Measurements from ENCODE around the gene PRSS36. TPM values are rescaled to one million over a fixed set of nuclear protein-coding genes. Genes with fewer than 3 reads are reported as not detected.
A peak's percentile ranks its signal among the peaks of the same experiment; 100 is the strongest.
"Not testable (repeated sequence)": the region's sequence is repeated elsewhere in the genome, so short reads cannot be mapped to it uniquely, and the experiment has no call there.

Gene PRSS36
- total RNA-seq, 1 donor from 2014 or later, result 0.52 TPM

GRCh38 chr16:31143011-31143693 lies 6.7 kb downstream of the PRSS36 start:
- Histone ChIP-seq H3K9ac (ENCODE audit: low read depth in 1 of 3, low read length in 3 of 3) (peak overlapping the region; percentile 59 to 88 (median 74)), H3K27ac (ENCODE audit: low read depth, low read length) (peak overlapping the region; percentile 70), H3K4me3 (ENCODE audit: low read length in 3 of 3) (peak overlapping the region; percentile 43 to 76 (median 72))

GRCh38 chr16:31142109-31143010 lies 7.5 kb downstream of the PRSS36 start:
- Histone ChIP-seq H3K4me3 (ENCODE audit: low read length in 3 of 3) (peak overlapping the region; percentile 71 to 76 (median 72)), H3K27me3 (ENCODE audit: control insufficient read depth in 3 of 3, insufficient read depth in 3 of 3, low read length in 3 of 3) (peaks cover under 1 to 3% (median 2%) of the 10 kb centered on the region in 3 donors), H3K4me1 (ENCODE audit: control insufficient read depth in 3 of 3, insufficient read depth in 3 of 3, low read length in 3 of 3) (peaks cover 24 to 30% (median 26%) of the 10 kb centered on the region in 3 donors), H3K9ac (ENCODE audit: low read depth in 1 of 3, low read length in 3 of 3) (peak overlapping the region; percentile 59 to 88 (median 74)), H3K9me3 (ENCODE audit: control insufficient read depth in 3 of 3, low read length in 3 of 3) (no peaks in the 10 kb centered on the region), H3K36me3 (ENCODE audit: control insufficient read depth in 3 of 3, insufficient read depth in 3 of 3, low read length in 3 of 3) (no peaks in the 10 kb centered on the region), H3K27ac (ENCODE audit: low read depth, low read length) (peak overlapping the region; percentile 70)

More at GRCh38 chr16:31143011-31143693, 6.7 kb downstream of the PRSS36 start:
- Histone ChIP-seq H3K4me1 (ENCODE audit: control insufficient read depth in 3 of 3, insufficient read depth in 3 of 3, low read length in 3 of 3) (peaks cover 24 to 28% (median 25%) of the 10 kb centered on the region in 3 donors), H3K9me3 (ENCODE audit: control insufficient read depth in 3 of 3, low read length in 3 of 3) (no peaks in the 10 kb centered on the region), H3K27me3 (ENCODE audit: control insufficient read depth in 3 of 3, insufficient read depth in 3 of 3, low read length in 3 of 3) (peaks cover 6 to 8% (median 7%) of the 10 kb centered on the region in 3 donors), H3K36me3 (ENCODE audit: control insufficient read depth in 3 of 3, insufficient read depth in 3 of 3, low read length in 3 of 3) (no peaks in the 10 kb centered on the region)

GRCh38 chr16:31141489-31142108 lies 8.3 kb downstream of the PRSS36 start:
- H3K36me3 ChIP-seq (ENCODE audit: control insufficient read depth in 3 of 3, insufficient read depth in 3 of 3, low read length in 3 of 3), result no peaks in the 10 kb centered on the region
- no peaks in the 10 kb centered on the region for H3K9me3 ChIP-seq (ENCODE audit: control insufficient read depth in 3 of 3, low read length in 3 of 3)
- H3K4me1 ChIP-seq (ENCODE audit: control insufficient read depth in 3 of 3, insufficient read depth in 3 of 3, low read length in 3 of 3), result peaks cover 24 to 30% (median 26%) of the 10 kb centered on the region in 3 donors
- H3K4me3 ChIP-seq (ENCODE audit: low read length in 3 of 3), result peak overlapping the region; percentile 51 to 71 (median 58)
- H3K27ac ChIP-seq (ENCODE audit: low read depth, low read length), result peak overlapping the region; percentile 70
- H3K9ac ChIP-seq (ENCODE audit: low read depth in 1 of 3, low read length in 3 of 3), result peak overlapping the region; percentile 48 to 88 (median 55)
- peaks cover 0 to 3% (median 2%) of the 10 kb centered on the region in 3 donors for H3K27me3 ChIP-seq (ENCODE audit: control insufficient read depth in 3 of 3, insufficient read depth in 3 of 3, low read length in 3 of 3)

GRCh38 chr16:31141071-31141469 lies 8.8 kb downstream of the PRSS36 start:
- not testable (repeated sequence) for H3K9me3 ChIP-seq (ENCODE audit: control insufficient read depth in 3 of 3, low read length in 3 of 3); H3K27me3 ChIP-seq (ENCODE audit: control insufficient read depth in 3 of 3, insufficient read depth in 3 of 3, low read length in 3 of 3); H3K36me3 ChIP-seq (ENCODE audit: control insufficient read depth in 3 of 3, insufficient read depth in 3 of 3, low read length in 3 of 3)
- H3K4me3 ChIP-seq (ENCODE audit: low read length in 3 of 3), result peak overlapping the region in 1 of 3 donors; percentile 51
- H3K4me1 ChIP-seq (ENCODE audit: control insufficient read depth in 3 of 3, insufficient read depth in 3 of 3, low read length in 3 of 3), result peaks cover 24 to 30% (median 26%) of the 10 kb centered on the region in 3 donors
- peak overlapping the region in 2 of 3 donors; percentile 55 to 88 for H3K9ac ChIP-seq (ENCODE audit: low read depth in 1 of 3, low read length in 3 of 3)
- H3K27ac ChIP-seq (ENCODE audit: low read depth, low read length), result peak overlapping the region; percentile 70

GRCh38 chr16:31138621-31139578 lies 11.0 kb downstream of the PRSS36 start:
- Histone ChIP-seq H3K4me3 (ENCODE audit: low read length in 3 of 3) (peak overlapping the region in 2 of 3 donors; percentile 29 to 43), H3K27ac (ENCODE audit: low read depth, low read length) (peak overlapping the region; percentile 56), H3K27me3 (ENCODE audit: control insufficient read depth in 3 of 3, insufficient read depth in 3 of 3, low read length in 3 of 3) (no peaks in the 10 kb centered on the region), H3K4me1 (ENCODE audit: control insufficient read depth in 3 of 3, insufficient read depth in 3 of 3, low read length in 3 of 3) (peaks cover 25 to 36% (median 26%) of the 10 kb centered on the region in 3 donors), H3K36me3 (ENCODE audit: control insufficient read depth in 3 of 3, insufficient read depth in 3 of 3, low read length in 3 of 3) (no peaks in the 10 kb centered on the region), H3K9me3 (ENCODE audit: control insufficient read depth in 3 of 3, low read length in 3 of 3) (no peaks in the 10 kb centered on the region), H3K9ac (ENCODE audit: low read depth in 1 of 3, low read length in 3 of 3) (peak overlapping the region; percentile 35 to 54 (median 50))

DNA sequence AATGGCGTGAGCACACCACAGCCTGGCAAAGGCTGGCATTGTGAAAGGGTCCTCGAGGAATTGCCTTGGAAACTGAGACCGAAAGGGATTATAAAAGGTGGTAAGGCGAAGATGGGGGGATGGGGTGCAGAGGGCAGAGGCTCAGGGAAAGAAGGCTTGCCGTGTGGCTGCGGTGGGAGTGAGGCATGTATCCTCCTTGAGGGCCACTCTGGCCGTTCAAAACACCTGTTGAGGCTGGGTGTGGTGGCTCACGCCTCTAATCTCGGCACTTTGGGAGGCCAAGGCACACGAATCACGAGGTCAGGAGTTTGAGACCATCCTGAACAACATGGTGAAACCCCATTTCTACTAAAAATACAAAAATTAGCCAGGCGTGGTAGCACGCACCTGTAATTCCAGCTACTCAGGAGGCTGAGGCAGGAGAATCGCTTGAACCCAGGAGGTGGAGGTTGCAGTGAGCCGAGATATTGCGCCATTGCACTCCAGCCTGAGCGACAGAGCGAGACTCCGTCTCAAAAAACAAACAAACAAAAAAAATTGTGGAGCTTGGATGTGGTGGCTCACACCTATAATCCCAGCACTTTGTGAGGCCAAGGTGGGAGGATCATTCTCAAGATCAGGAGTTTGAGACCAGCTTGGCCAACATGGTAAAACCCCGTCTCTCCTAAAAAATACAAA lies 12.9 kb downstream of the PRSS36 start:
- not testable (repeated sequence) for H3K36me3 ChIP-seq (ENCODE audit: control insufficient read depth in 3 of 3, insufficient read depth in 3 of 3, low read length in 3 of 3); H3K4me3 ChIP-seq (ENCODE audit: low read length in 3 of 3); H3K9ac ChIP-seq (ENCODE audit: low read depth in 1 of 3, low read length in 3 of 3); H3K27ac ChIP-seq (ENCODE audit: low read depth, low read length); H3K9me3 ChIP-seq (ENCODE audit: control insufficient read depth in 3 of 3, low read length in 3 of 3); H3K27me3 ChIP-seq (ENCODE audit: control insufficient read depth in 3 of 3, insufficient read depth in 3 of 3, low read length in 3 of 3)
- peaks cover 21 to 33% (median 22%) of the 10 kb centered on the region in 3 donors for H3K4me1 ChIP-seq (ENCODE audit: control insufficient read depth in 3 of 3, insufficient read depth in 3 of 3, low read length in 3 of 3)

- Histone ChIP-seq H3K9ac (ENCODE audit: low read depth in 1 of 3, low read length in 3 of 3) (no peak overlapping the region), H3K27me3 (ENCODE audit: control insufficient read depth in 3 of 3, insufficient read depth in 3 of 3, low read length in 3 of 3) (no peaks in the 10 kb centered on the region), H3K36me3 (ENCODE audit: control insufficient read depth in 3 of 3, insufficient read depth in 3 of 3, low read length in 3 of 3) (peaks cover 7 to 15% (median 14%) of the 10 kb centered on the region in 3 donors), H3K4me3 (ENCODE audit: low read length in 3 of 3) (no peak overlapping the region), H3K4me1 (ENCODE audit: control insufficient read depth in 3 of 3, insufficient read depth in 3 of 3, low read length in 3 of 3) (peaks cover 14 to 27% (median 15%) of the 10 kb centered on the region in 3 donors), H3K9me3 (ENCODE audit: control insufficient read depth in 3 of 3, low read length in 3 of 3) (no peaks in the 10 kb centered on the region), H3K27ac (ENCODE audit: low read depth, low read length) (no peak overlapping the region)
Measured at GRCh38 chr16:31136287-31136662, 13.6 kb downstream of the PRSS36 start.

- Histone ChIP-seq H3K27ac (ENCODE audit: low read depth, low read length) (no peak within 1 kb of the TSS), H3K4me3 (ENCODE audit: low read length in 3 of 3) (no peak within 1 kb of the TSS), H3K9me3 (ENCODE audit: control insufficient read depth in 3 of 3, low read length in 3 of 3) (no peaks in the 10 kb centered on the region), H3K4me1 (ENCODE audit: control insufficient read depth in 3 of 3, insufficient read depth in 3 of 3, low read length in 3 of 3) (peaks cover 13 to 23% (median 14%) of the 10 kb centered on the region in 3 donors), H3K27me3 (ENCODE audit: control insufficient read depth in 3 of 3, insufficient read depth in 3 of 3, low read length in 3 of 3) (no peaks in the 10 kb centered on the region), H3K9ac (ENCODE audit: low read depth in 1 of 3, low read length in 3 of 3) (peak within 1 kb of the TSS in 1 of 3 donors; percentile 8), H3K36me3 (ENCODE audit: control insufficient read depth in 3 of 3, insufficient read depth in 3 of 3, low read length in 3 of 3) (peaks cover 7 to 19% (median 19%) of the 10 kb centered on the region in 3 donors)
Measured at GRCh38 chr16:31135535-31136286, 14.2 kb downstream of the PRSS36 start, which contains the start of gene PRSS8. Gene PRSS8 (minus strand): TSS chr16:31135727. CDS start chr16:31135498, 229 bp downstream.
